HG03159 (cell line): ENCODE measurements around the gene ESYT2.
"Not testable (repeated sequence)": the region's sequence is repeated elsewhere in the genome, so short reads cannot be mapped to it uniquely, and the experiment has no call there.

Experiments
- ATAC-seq: cut with Tn5 transposase; IDR thresholded peaks from one replicate; pipeline ENCODE4 v1.9.1; 2021; ENCODE audit warnings: mild to moderate bottlenecking, moderate library complexity; ENCODE audit not compliant: unreplicated experiment

Gene ESYT2

GRCh38 chr7:158703679-158704523 lies 125.4 kb downstream of the ESYT2 start:
- not testable (repeated sequence) for ATAC-seq

DNA sequence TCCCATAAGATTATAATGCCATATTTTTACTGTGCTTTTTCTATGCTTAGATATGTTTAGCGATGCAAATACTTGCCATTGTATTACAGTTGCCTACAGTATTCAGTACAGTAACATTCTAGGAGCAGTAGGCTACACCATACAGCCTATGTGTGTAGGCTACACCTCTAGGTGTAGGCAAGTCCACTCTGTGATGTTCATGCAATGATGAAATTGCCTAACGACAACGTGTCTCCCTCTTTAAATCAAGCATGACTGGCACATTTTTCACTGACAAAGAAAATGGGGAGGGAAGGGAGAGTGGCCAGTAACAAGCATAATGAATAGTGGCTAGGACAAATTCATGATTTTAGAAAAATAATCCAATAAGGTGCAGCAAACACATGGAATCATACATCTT lies 126.4 kb downstream of the ESYT2 start:
- no peak for ATAC-seq

GRCh38 chr7:158702196-158702595 lies 127.1 kb downstream of the ESYT2 start:
- no peak for ATAC-seq

DNA sequence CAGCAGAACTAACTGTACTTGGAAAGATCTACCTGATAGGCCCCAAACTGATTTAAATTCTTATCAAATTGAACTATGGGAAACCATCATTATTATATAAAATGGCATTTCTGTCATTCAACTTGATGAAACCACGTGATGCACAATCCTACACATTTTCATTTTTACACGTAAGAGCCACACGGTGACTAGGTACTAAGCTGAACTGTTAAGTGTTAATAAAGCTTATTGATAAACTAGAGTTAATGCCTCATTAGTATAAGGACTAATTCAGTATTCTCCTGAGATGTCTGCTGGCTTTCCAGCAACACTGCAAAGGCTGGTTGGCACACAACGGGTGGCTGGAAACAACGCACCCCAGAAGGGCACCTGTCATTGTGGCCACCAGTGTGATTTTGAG lies 129.3 kb downstream of the ESYT2 start:
- ATAC-seq, result no peak

DNA sequence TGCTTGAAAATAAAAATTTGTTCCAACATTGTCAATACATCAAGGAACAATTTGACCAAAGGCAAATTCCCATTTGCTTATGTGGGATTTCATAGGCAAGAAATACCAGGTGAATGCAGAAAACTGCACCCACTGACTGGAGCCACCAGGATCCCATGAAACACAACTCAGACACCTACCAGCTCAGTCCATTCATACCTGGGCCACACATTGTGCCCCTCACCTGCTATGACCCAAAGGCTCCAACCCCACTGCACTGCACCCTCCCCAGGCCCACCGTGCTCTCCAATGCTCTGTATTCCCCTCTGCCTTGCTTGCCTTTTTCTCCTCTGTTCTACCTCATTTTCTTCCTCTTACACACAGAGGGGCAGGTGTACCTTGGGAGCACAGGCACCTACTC lies 130.0 kb downstream of the ESYT2 start:
- ATAC-seq, result no peak

DNA sequence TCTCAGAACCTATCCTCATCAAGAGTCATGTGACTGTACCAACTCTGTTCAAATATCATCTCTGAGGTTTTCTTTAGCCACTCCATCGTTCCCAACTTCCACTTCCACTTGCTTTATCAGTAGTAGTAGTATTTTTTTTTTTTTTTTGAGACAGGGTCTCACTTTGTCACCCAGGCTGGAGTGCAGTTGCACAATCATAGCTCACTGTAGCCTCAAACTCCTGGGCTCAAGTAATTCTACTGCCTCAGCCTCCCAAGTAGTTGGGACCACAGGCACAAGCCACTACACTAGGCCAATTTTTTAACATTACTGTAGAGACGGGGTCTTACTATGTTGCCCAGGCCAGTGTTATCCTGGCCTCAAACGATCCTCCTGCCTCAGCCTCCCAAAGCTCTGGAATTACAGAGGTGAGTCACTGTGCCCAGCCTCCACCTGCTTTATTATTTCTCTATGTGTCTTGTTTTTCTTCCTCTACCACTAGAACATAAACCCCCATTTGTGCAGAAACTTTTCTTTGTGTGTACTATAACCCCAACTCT lies 130.6 kb downstream of the ESYT2 start:
- ATAC-seq, result no peak

GRCh38 chr7:158697597-158697996 lies 131.7 kb downstream of the ESYT2 start:
- ATAC-seq, result not testable (repeated sequence)

GRCh38 chr7:158695726-158696452 lies 133.4 kb downstream of the ESYT2 start:
- peak; percentile 85 for ATAC-seq

DNA sequence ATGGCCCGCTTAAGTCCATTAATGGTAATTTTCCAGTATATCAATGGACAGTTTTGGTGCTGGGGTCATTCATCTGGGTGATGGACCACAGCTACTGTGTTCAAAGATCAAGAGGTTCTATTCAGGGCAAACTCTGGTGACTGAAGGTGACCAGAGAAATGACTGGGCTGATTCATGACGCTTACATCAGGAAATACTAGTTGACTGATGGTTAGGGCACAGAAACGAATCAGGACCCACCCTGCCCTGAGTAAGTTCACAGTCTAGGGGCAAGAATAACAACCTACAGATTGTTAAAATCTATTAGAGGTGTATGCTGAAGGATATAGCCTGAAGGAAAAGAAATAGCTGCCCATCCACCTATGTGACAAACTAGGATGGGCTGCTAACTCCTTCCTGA lies 134.3 kb downstream of the ESYT2 start:
- no peak for ATAC-seq

- no peak for ATAC-seq
These were observed 134.7 kb downstream of the ESYT2 start for GRCh38 chr7:158694650-158695049.

- ATAC-seq, result no peak
These were observed 139.8 kb downstream of the ESYT2 start for GRCh38 chr7:158689488-158689887.

DNA sequence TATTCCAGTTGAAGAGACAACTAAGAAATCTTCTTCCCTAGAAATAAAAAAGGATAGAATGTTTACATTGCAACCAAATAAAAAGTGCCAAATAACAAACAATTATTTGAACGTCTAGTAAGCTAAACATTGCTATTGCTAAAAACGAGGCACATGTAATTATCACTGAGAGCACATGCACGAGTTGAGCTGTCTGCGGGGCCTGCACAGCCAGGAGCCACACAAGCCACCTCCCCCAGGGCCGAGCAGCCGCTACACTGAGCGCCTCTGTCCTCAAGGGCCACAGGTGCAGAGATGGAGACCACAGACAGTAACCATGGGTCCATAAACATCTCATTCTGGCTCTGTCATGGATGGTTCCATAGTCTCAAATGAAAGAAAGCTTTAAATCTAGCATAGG lies 141.9 kb downstream of the ESYT2 start:
- ATAC-seq, result no peak

DNA sequence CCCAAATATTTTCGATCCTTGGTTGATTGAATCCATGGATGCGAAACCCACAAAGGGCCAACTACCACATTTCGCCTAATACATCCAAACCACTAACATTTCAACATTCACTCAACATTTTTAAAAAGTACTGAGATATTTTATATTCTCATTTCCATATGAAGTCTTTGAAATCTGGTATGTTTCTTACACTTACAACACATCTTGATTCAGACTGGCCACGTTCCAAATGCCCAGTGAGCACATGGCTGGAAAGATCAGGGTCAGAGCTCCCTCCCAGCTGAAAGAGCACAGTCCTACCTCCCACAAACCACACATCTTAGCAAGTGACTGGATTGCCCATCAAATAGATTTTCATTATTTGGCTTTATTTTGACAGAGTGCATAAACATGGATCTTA lies 143.6 kb downstream of the ESYT2 start:
- no peak for ATAC-seq

GRCh38 chr7:158684329-158684728 lies 145.0 kb downstream of the ESYT2 start:
- no peak for ATAC-seq

DNA sequence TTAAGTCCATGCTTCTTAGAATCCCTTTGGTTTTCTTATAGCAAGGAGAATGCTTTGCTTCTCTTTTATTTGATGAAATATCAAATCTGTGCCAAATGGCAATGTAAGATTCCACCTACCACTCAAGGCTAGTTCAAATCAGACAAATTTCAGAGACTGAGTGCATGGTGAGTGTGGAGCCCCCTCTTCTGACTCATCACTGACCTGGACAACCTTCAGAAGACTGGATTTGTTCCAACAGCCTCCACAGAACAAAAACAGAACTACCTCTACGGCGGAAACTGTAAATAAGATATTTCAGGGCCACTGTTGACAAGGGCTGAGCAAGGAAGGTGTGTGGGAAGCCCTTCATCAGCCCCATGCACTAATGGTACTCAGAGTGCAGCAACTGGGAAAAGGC lies 145.8 kb downstream of the ESYT2 start:
- ATAC-seq, result no peak

GRCh38 chr7:158682456-158682855 lies 146.9 kb downstream of the ESYT2 start:
- ATAC-seq, result no peak
